A549 (cell line): Measurements from ENCODE around the gene ZNF669.

Source experiments
- CBX8 ChIP-seq: fragments of 200-600 bp; sonication (generic); IDR thresholded peaks from 2 replicates; pipeline ENCODE4 v1.6.1; 2016
- CTCF ChIP-seq: fragments of >200 bp; sonication (Bioruptor Twin); formaldehyde crosslinking; IDR thresholded peaks from 3 replicates; pipeline ENCODE4 v1.5.1; 2016
- EHMT2 ChIP-seq: fragments of 200-600 bp; sonication (generic); IDR thresholded peaks from 2 replicates; pipeline ENCODE4 v1.6.1; 2016; ENCODE audit warnings: antibody characterized with exemption, low read depth, mild to moderate bottlenecking, moderate library complexity
- HMGXB4 ChIP-seq: fragments of 250-450 bp; sonication (Bioruptor Pico); IDR thresholded peaks from 2 replicates; pipeline ENCODE4 v1.5.0; 2021; ENCODE audit warnings: mild to moderate bottlenecking, moderate library complexity, borderline replicate concordance
- PBX3 ChIP-seq: IDR thresholded peaks from 2 replicates; pipeline ENCODE4 v1.6.1; 2012
- POLR2A ChIP-seq: IDR thresholded peaks from 2 replicates; pipeline ENCODE4 v1.6.1; 2012; ENCODE audit warnings: mild to moderate bottlenecking, low read length
- REST ChIP-seq: fragments of 200-600 bp; sonication (generic); IDR thresholded peaks from 2 replicates; pipeline ENCODE4 v1.6.1; 2016; ENCODE audit warnings: antibody characterized with exemption, mild to moderate bottlenecking, moderate library complexity
- RNF2 ChIP-seq: fragments of 200-600 bp; sonication (generic); IDR thresholded peaks from 2 replicates; pipeline ENCODE4 v1.6.1; 2016; ENCODE audit warnings: low read depth, mild to moderate bottlenecking, antibody characterized with exemption, moderate library complexity, borderline replicate concordance

GRCh38 chr1:247085310-247085709 is 18.8 kb downstream of the ZNF669 start:
- TF ChIP-seq CTCF (no peak), PBX3 (no peak), REST (no peak), HMGXB4 (no peak), EHMT2 (no peak), CBX8 (no peak), RNF2 (no peak), POLR2A (no peak)
